T-cell (primary cell): ENCODE measurements around the gene MBD5. TPM values are rescaled to one million over a fixed set of nuclear protein-coding genes. Genes with fewer than 3 reads are reported as not detected.

ENCODE experiments used
- ATAC-seq, 4 experiments: fragments of 200-7000 bp in 3 of 4; fragments of 150-1000 bp in 1 of 4; cut with Tn5 transposase; replicated peaks in 1 of 4; 1 replicate in 3 of 4; 2 replicates in 1 of 4; pipeline ENCODE4 v1.10.0; 2021; ENCODE audit warnings: moderate library complexity in 3 of 4, mild to moderate bottlenecking in 2 of 4, moderate number of reproducible peaks in 1 of 4
- CTCF ChIA-PET, 2 donors: fragments of 300-600 bp; sonication (Branson Sonifier 250); formaldehyde crosslinking; loops; one replicate each; lab custom pipeline; 2022; ENCODE audit warnings: antibody characterized with exemption in 2 of 2; lab: Charles Lee
- POLR2A ChIA-PET, 2 donors: fragments of 300-600 bp; sonication (Branson Sonifier 250); formaldehyde crosslinking; loops; one replicate each; lab custom pipeline; 2022; ENCODE audit warnings: antibody characterized with exemption in 2 of 2; lab: Charles Lee
- DNase-seq, 35 experiments: peaks; one replicate each; pipeline versions ENCODE4 v3.0.0 to v3.0.0-alpha.2; 2013 to 2023
- H3K27ac ChIP-seq: one replicate; pipeline ENCODE4 v1.5.1; 2013; ENCODE audit warnings: low read length
- H3K27me3 ChIP-seq, 2 experiments: replicated peaks in 1 of 2; 1 replicate in 1 of 2; 2 replicates in 1 of 2; pipeline versions ENCODE4 v1.6.1 to v1.7.0; 2013; ENCODE audit warnings: low read length in 1 of 2, mixed read lengths in 1 of 2; ENCODE audit not compliant: control insufficient read depth in 2 of 2, insufficient read depth in 2 of 2; ENCODE audit errors: extremely low read depth in 1 of 2
- H3K36me3 ChIP-seq, 2 donors: 1 replicate in 1 of 2; 2 replicates in 1 of 2; pipeline versions ENCODE4 v1.6.1 to v1.7.0; 2013; ENCODE audit warnings: low read length in 1 of 2; ENCODE audit not compliant: control insufficient read depth in 2 of 2, insufficient read depth in 1 of 2; ENCODE audit errors: extremely low read depth in 1 of 2
- H3K4me1 ChIP-seq, 2 experiments: 1 replicate in 1 of 2; 2 replicates in 1 of 2; pipeline versions ENCODE4 v1.6.1 to v1.7.0; 2013; ENCODE audit warnings: low read length in 2 of 2, mixed read lengths in 1 of 2; ENCODE audit not compliant: insufficient read depth in 2 of 2, control insufficient read depth in 1 of 2; ENCODE audit errors: extremely low read depth in 1 of 2
- H3K4me3 ChIP-seq, 2 donors: 1 replicate in 1 of 2; 2 replicates in 1 of 2; pipeline versions ENCODE4 v1.5.1 to v1.7.0; 2013; ENCODE audit warnings: mild to moderate bottlenecking in 2 of 2, low read length in 1 of 2, moderate library complexity in 1 of 2; ENCODE audit not compliant: control insufficient read depth in 1 of 2; ENCODE audit errors: extremely low read depth in 1 of 2
- H3K9me3 ChIP-seq: 2 replicates; pipeline ENCODE4 v1.7.0; 2013
- H3K27ac Mint-ChIP-seq, 2 donors: one replicate each; pipeline ENCODE4 v1.8.0; 2020 to 2021; ENCODE audit warnings: mild to moderate bottlenecking in 2 of 2, mixed read lengths in 2 of 2
- H3K27me3 Mint-ChIP-seq, 2 donors: one replicate each; pipeline ENCODE4 v1.8.0; 2021 to 2022; ENCODE audit warnings: mixed read lengths in 2 of 2
- H3K36me3 Mint-ChIP-seq: one replicate; pipeline ENCODE4 v1.8.0; 2021; ENCODE audit warnings: mixed read lengths
- H3K4me1 Mint-ChIP-seq, 3 donors: one replicate each; pipeline ENCODE4 v1.8.0; 2020 to 2022; ENCODE audit warnings: mixed read lengths in 3 of 3, mild to moderate bottlenecking in 1 of 3
- H3K4me3 Mint-ChIP-seq, 3 donors: one replicate each; pipeline ENCODE4 v1.8.0; 2020 to 2022; ENCODE audit warnings: mild to moderate bottlenecking in 3 of 3, mixed read lengths in 3 of 3, moderate library complexity in 3 of 3
- H3K9me3 Mint-ChIP-seq, 3 donors: one replicate each; pipeline ENCODE4 v1.8.0; 2020 to 2022; ENCODE audit warnings: mixed read lengths in 3 of 3
- WGBS: methylation state at CpG from one replicate; pipeline ENCODE4 v1.1.5; 2013; ENCODE audit warnings: missing lambda C conversion rate; ENCODE audit not compliant: insufficient coverage; 5-methylcytosine and 5-hydroxymethylcytosine counted together
- total RNA-seq, 35 experiments: library from RNA in 6 of 35; stranded (reverse) in 6 of 35; fragments of 120-200 nt in 1 of 35; gene quantifications; one replicate each; pipeline versions ENCODE4 v1.2.1 to v1.2.4 and lab custom pipeline; 2013 to 2026

The MBD5 gene
- total RNA-seq, 5 donors from 2014 or later (not counting 1 experiment from before 2014, with no cell fraction given): 34.6 to 81.9 (median 45.6) TPM

DNA sequence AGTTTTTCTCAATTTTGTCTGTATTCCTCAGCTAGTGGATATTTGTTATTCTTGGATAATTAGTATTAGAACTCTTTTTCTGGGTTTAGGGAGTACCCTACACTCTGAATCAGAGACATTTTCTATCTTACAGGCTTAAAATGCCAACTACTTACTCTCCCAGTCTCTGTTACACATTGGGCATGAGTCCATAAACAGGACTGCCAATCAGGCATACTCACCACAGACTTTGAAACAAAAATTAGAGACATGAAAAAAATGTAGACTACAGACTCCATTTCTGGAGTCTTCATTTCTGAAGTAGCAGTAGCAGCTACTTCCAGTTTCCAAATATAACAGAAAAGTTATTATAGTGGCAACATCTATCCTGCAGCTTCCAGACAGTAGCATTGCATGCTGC is 279.7 kb downstream of the MBD5 start:
- H3K27me3 ChIP-seq: no peaks in the 10 kb centered on the region
- no peak for DNase-seq
- no peak for ATAC-seq
- no peaks in the 10 kb centered on the region for H3K27me3 Mint-ChIP-seq
- no peaks in the 10 kb centered on the region for H3K9me3 Mint-ChIP-seq
- CTCF ChIA-PET: no interaction called here
- POLR2A ChIA-PET: no interaction called here
- H3K4me3 ChIP-seq: no peak overlapping the region
- H3K4me1 Mint-ChIP-seq: no peaks in the 10 kb centered on the region
- no peaks in the 10 kb centered on the region for H3K9me3 ChIP-seq
- H3K27ac Mint-ChIP-seq: no peak overlapping the region
- no peak overlapping the region for H3K4me3 Mint-ChIP-seq
- peaks cover 0 to 4% of the 10 kb centered on the region in 2 donors for H3K36me3 ChIP-seq
- peaks cover 41% of the 10 kb centered on the region for H3K36me3 Mint-ChIP-seq
- H3K27ac ChIP-seq: no peak overlapping the region
- no peaks in the 10 kb centered on the region for H3K4me1 ChIP-seq

DNA sequence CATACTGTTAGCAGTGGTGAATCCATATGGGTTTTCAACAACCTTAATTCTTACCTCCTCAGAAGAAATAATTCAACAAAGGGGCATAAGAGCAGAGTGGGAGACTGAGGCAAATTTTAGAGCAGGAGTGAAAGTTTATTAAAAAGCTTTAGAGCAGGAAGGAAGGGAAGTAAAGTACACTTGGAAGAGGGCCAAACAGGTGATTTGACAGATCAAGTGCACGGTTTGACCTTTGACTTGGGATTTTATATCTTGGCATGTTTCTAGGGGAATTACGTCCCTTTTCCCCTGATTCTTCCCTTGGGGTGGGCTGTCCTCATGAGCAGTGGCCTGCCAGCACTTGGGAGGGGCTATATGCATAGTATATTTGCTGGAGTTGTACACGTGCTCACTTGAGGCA is 280.5 kb downstream of the MBD5 start:
- peaks cover 33% of the 10 kb centered on the region for H3K36me3 Mint-ChIP-seq
- no peak overlapping the region for H3K27ac ChIP-seq
- H3K4me3 ChIP-seq: no peak overlapping the region
- H3K4me3 Mint-ChIP-seq: no peak overlapping the region
- peaks cover 0 to 4% of the 10 kb centered on the region in 2 donors for H3K36me3 ChIP-seq
- H3K27ac Mint-ChIP-seq: no peak overlapping the region
- DNase-seq (no peak), ATAC-seq (no peak)
- H3K9me3 Mint-ChIP-seq: no peaks in the 10 kb centered on the region
- ChIA-PET POLR2A (no interaction called here), CTCF (no interaction called here)
- 80% methylated on average over 1 of the region's 3 CpGs for WGBS
- no peaks in the 10 kb centered on the region for H3K27me3 ChIP-seq
- H3K27me3 Mint-ChIP-seq: no peaks in the 10 kb centered on the region
- H3K4me1 Mint-ChIP-seq: no peaks in the 10 kb centered on the region
- H3K4me1 ChIP-seq: no peaks in the 10 kb centered on the region
- H3K9me3 ChIP-seq: no peaks in the 10 kb centered on the region

DNA sequence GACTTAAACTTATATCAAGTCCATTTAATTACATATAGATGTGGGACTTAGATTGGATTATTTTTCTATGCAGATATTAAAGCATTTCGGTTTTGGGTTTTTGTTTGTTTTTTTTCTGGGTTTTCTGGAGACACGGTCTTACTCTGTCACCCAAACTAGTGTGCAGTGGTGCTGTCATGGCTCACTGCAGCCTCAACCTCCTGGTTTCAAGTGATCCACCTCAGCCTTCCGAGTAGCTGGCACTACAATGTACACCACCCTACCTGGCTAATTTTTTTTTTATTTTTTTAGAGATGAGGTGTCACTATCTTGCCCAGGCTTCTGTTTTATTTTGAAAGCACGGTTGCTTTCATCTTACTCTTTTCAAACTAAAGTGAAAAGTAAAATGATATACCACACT is 281.6 kb downstream of the MBD5 start:
- DNase-seq: no peak
- H3K27me3 ChIP-seq: no peaks in the 10 kb centered on the region
- H3K27ac ChIP-seq: no peak overlapping the region
- H3K9me3 Mint-ChIP-seq: no peaks in the 10 kb centered on the region
- no peak overlapping the region for H3K4me3 Mint-ChIP-seq
- no peaks in the 10 kb centered on the region for H3K9me3 ChIP-seq
- peaks cover 0 to 4% of the 10 kb centered on the region in 2 donors for H3K36me3 ChIP-seq
- no peaks in the 10 kb centered on the region for H3K4me1 Mint-ChIP-seq
- ChIA-PET CTCF (no interaction called here), POLR2A (no interaction called here)
- no peak overlapping the region for H3K27ac Mint-ChIP-seq
- H3K27me3 Mint-ChIP-seq: no peaks in the 10 kb centered on the region
- H3K4me1 ChIP-seq: no peaks in the 10 kb centered on the region
- ATAC-seq: no peak
- H3K36me3 Mint-ChIP-seq: peaks cover 29% of the 10 kb centered on the region
- no peak overlapping the region for H3K4me3 ChIP-seq
- WGBS: no CpG with 5 or more reads among the region's 4 CpGs

DNA sequence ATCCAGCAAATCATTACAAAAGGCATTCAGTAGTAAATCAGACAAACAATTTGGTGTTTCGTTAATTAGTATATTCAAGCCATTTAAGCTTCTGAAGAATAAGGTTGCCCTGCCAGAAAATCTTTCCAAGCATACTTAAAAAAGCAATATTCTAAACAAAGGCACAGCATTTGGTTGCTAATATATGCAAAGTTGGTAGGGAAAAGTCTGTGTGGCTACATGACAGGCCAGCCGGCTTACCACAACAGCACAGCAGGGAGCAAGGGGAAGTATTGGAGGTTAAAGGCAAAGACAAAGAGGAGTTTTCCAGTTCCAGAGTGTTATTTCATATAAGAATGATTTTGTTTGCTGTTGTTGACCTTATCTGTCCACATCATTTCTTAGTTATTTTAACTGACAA is 282.3 kb downstream of the MBD5 start:
- Histone ChIP-seq H3K27ac (no peak overlapping the region), H3K36me3 (peaks cover 0 to 4% of the 10 kb centered on the region in 2 donors), H3K4me3 (no peak overlapping the region), H3K4me1 (no peaks in the 10 kb centered on the region), H3K27me3 (no peaks in the 10 kb centered on the region), H3K9me3 (no peaks in the 10 kb centered on the region)
- no peak overlapping the region for H3K27ac Mint-ChIP-seq
- DNase-seq (no peak), ATAC-seq (no peak)
- no peak overlapping the region for H3K4me3 Mint-ChIP-seq
- no peaks in the 10 kb centered on the region for H3K27me3 Mint-ChIP-seq
- CTCF ChIA-PET: no interaction called here
- POLR2A ChIA-PET: no interaction called here
- peaks cover 0 to 1% (median 0%) of the 10 kb centered on the region in 3 donors for H3K9me3 Mint-ChIP-seq
- peaks cover 28% of the 10 kb centered on the region for H3K36me3 Mint-ChIP-seq
- no CpG with 5 or more reads among the region's 2 CpGs for WGBS
- H3K4me1 Mint-ChIP-seq: no peaks in the 10 kb centered on the region

DNA sequence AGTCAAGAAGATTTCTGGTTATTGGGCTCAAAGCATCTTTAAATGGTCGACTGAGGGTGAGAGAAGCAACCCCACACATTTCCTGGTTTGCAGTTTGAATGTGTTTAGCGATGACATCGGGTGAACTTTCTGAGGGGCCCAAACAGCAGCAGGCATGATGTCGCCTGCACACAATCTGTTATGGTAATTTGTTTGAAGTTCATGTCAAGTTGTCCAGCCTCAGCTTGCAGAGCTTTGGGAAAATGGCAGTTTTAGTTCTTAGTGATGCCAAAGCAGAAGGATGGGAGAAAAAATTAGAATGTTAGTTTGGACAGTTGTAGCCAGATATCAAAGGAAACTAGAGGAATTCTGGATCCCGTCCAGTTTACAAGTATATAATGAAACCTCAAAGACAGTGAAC is 284.6 kb downstream of the MBD5 start:
- H3K9me3 Mint-ChIP-seq: peaks cover 0 to 3% (median 0%) of the 10 kb centered on the region in 3 donors
- no peaks in the 10 kb centered on the region for H3K27me3 Mint-ChIP-seq
- no peak for DNase-seq
- ChIA-PET POLR2A (no interaction called here), CTCF (no interaction called here)
- no peaks in the 10 kb centered on the region for H3K27me3 ChIP-seq
- no peaks in the 10 kb centered on the region for H3K36me3 ChIP-seq
- H3K36me3 Mint-ChIP-seq: peaks cover 33% of the 10 kb centered on the region
- peaks cover 0 to 8% (median 3%) of the 10 kb centered on the region in 3 donors for H3K4me1 Mint-ChIP-seq
- no peak overlapping the region for H3K27ac ChIP-seq
- H3K27ac Mint-ChIP-seq: no peak overlapping the region
- H3K4me1 ChIP-seq: no peaks in the 10 kb centered on the region
- no peak overlapping the region for H3K4me3 ChIP-seq
- H3K4me3 Mint-ChIP-seq: no peak overlapping the region
- ATAC-seq: no peak
- H3K9me3 ChIP-seq: no peaks in the 10 kb centered on the region
- 91% methylated on average over 4 of the region's 5 CpGs for whole genome bisulfite sequencing

DNA sequence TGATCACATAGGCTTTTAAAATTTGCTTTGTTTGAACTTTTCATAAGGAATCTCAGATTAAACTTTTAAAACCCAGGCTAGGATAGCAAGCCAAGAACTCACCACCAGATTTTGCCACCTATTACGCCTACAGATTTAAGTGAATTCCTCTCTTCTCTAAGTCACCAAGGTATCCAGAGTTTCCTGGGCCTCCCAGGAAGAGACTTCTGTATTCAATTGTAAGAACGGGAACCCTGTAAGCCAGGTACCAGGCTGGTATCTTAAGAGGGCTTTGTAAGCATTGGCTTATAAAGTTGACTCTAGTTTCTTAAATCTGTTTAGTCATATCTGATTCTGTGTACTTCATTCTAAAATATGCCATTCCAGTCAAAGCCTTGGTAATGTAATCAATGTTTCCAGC is 285.1 kb downstream of the MBD5 start:
- Histone ChIP-seq H3K9me3 (no peaks in the 10 kb centered on the region), H3K36me3 (no peaks in the 10 kb centered on the region), H3K4me3 (no peak overlapping the region), H3K4me1 (no peaks in the 10 kb centered on the region), H3K27ac (no peak overlapping the region), H3K27me3 (no peaks in the 10 kb centered on the region)
- ATAC-seq: no peak
- WGBS: no CpG with 5 or more reads among the region's 2 CpGs
- Mint-ChIP-seq H3K27me3 (no peaks in the 10 kb centered on the region), H3K4me3 (no peak overlapping the region), H3K4me1 (peaks cover 0 to 12% (median 3%) of the 10 kb centered on the region in 3 donors), H3K27ac (no peak overlapping the region), H3K36me3 (peaks cover 36% of the 10 kb centered on the region), H3K9me3 (peaks cover 0 to 3% (median 0%) of the 10 kb centered on the region in 3 donors)
- ChIA-PET CTCF (no interaction called here), POLR2A (no interaction called here)
- DNase-seq: no peak

DNA sequence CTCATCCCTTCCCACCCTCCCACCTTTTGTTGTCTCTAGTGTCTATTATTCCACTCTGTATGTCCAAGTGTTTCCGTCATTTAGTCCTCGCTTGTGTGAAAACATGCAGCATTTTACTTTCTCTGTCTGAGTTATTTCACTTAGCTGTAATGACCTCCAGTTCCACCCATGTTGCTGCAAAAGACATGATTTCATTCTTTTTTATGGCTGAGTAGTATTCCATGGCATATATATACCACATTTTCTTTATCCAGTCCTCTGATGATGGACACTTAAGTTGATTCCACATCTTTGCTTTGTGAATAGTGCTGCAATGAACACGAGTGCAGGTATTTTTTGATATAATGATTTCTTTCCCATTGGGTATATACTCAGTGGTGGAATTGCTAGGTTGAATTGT is 296.7 kb downstream of the MBD5 start:
- WGBS: no CpG with 5 or more reads among the region's 3 CpGs
- POLR2A ChIA-PET: no interaction called here
- no peak for DNase-seq

More for the DNA sequence above, 296.7 kb downstream of the MBD5 start:
- H3K27ac ChIP-seq: no peak overlapping the region
- no peak overlapping the region for H3K27ac Mint-ChIP-seq
- no peak overlapping the region for H3K4me3 ChIP-seq
- H3K36me3 ChIP-seq: peaks cover 0 to 3% of the 10 kb centered on the region in 2 donors
- no peak for ATAC-seq
- H3K36me3 Mint-ChIP-seq: peaks cover 51% of the 10 kb centered on the region
- CTCF ChIA-PET: no interaction called here
- no peaks in the 10 kb centered on the region for H3K9me3 ChIP-seq
- no peaks in the 10 kb centered on the region for H3K27me3 ChIP-seq
- H3K4me1 Mint-ChIP-seq: peaks cover 0 to 8% (median 3%) of the 10 kb centered on the region in 3 donors
- H3K27me3 Mint-ChIP-seq: no peaks in the 10 kb centered on the region
- no peaks in the 10 kb centered on the region for H3K4me1 ChIP-seq
- H3K4me3 Mint-ChIP-seq: no peak overlapping the region
- H3K9me3 Mint-ChIP-seq: peaks cover 0 to 3% (median 2%) of the 10 kb centered on the region in 3 donors
